Measurements from ENCODE around the gene DIO3.

GRCh38 chr14:101547107-101547738 lies 14.1 kb upstream of the DIO3 start:
- no peak for TF ChIP-seq POLR2AphosphoS5 (IDR thresholded peaks at IDR 0.05; ENCODE audit: low read depth)
- TF ChIP-seq, protein P1, sequence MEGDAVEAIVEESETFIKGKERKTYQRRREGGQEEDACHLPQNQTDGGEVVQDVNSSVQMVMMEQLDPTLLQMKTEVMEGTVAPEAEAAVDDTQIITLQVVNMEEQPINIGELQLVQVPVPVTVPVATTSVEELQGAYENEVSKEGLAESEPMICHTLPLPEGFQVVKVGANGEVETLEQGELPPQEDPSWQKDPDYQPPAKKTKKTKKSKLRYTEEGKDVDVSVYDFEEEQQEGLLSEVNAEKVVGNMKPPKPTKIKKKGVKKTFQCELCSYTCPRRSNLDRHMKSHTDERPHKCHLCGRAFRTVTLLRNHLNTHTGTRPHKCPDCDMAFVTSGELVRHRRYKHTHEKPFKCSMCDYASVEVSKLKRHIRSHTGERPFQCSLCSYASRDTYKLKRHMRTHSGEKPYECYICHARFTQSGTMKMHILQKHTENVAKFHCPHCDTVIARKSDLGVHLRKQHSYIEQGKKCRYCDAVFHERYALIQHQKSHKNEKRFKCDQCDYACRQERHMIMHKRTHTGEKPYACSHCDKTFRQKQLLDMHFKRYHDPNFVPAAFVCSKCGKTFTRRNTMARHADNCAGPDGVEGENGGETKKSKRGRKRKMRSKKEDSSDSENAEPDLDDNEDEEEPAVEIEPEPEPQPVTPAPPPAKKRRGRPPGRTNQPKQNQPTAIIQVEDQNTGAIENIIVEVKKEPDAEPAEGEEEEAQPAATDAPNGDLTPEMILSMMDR (IDR thresholded peaks at IDR 0.05; ENCODE audit: insufficient read depth, low read length): no peak
- TF ChIP-seq, protein P2, sequence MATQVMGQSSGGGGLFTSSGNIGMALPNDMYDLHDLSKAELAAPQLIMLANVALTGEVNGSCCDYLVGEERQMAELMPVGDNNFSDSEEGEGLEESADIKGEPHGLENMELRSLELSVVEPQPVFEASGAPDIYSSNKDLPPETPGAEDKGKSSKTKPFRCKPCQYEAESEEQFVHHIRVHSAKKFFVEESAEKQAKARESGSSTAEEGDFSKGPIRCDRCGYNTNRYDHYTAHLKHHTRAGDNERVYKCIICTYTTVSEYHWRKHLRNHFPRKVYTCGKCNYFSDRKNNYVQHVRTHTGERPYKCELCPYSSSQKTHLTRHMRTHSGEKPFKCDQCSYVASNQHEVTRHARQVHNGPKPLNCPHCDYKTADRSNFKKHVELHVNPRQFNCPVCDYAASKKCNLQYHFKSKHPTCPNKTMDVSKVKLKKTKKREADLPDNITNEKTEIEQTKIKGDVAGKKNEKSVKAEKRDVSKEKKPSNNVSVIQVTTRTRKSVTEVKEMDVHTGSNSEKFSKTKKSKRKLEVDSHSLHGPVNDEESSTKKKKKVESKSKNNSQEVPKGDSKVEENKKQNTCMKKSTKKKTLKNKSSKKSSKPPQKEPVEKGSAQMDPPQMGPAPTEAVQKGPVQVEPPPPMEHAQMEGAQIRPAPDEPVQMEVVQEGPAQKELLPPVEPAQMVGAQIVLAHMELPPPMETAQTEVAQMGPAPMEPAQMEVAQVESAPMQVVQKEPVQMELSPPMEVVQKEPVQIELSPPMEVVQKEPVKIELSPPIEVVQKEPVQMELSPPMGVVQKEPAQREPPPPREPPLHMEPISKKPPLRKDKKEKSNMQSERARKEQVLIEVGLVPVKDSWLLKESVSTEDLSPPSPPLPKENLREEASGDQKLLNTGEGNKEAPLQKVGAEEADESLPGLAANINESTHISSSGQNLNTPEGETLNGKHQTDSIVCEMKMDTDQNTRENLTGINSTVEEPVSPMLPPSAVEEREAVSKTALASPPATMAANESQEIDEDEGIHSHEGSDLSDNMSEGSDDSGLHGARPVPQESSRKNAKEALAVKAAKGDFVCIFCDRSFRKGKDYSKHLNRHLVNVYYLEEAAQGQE (IDR thresholded peaks at IDR 0.05; ENCODE audit: insufficient replicate concordance, low read depth): no peak
- no peak for TF ChIP-seq GABPA (IDR thresholded peaks at IDR 0.05; ENCODE audit: low read depth)
- no peak for TF ChIP-seq SPI1 (IDR thresholded peaks at IDR 0.05; ENCODE audit: borderline replicate concordance, low read depth)
